HCT116 (cell line): ENCODE measurements around the gene PATE2. TPM values are rescaled to one million over a fixed set of nuclear protein-coding genes. Genes with fewer than 3 reads are reported as not detected.

ENCODE experiments used
- ATAC-seq: fragments of 200-7000 bp; cut with Tn5 transposase; 2 replicates; pipeline ENCODE4 v1.9.1; 2020; ENCODE audit warnings: mild to moderate bottlenecking, moderate library complexity
- BruUV-seq: library from RNA; stranded (reverse); fragments of 400-500 nt; replicated peaks from 2 replicates; lab custom pipeline; 2021; lab: Mats Ljungman, UMichigan
- CTCF ChIA-PET: fragments of 300-600 bp; sonication (Branson Sonifier 250); formaldehyde crosslinking; loops from one replicate; lab custom pipeline; 2021; ENCODE audit warnings: antibody characterized with exemption; lab: Charles Lee
- POLR2A ChIA-PET: fragments of 300-600, 350-600 bp; sonication (Branson Sonifier 250); formaldehyde crosslinking; loops from one replicate; lab custom pipeline; 2021; ENCODE audit warnings: antibody characterized with exemption; lab: Charles Lee
- RAD21 ChIA-PET, 2 experiments: fragments of 300-600 bp; sonication (Branson Sonifier 250); formaldehyde crosslinking; loops; one replicate each; lab custom pipeline; 2023; ENCODE audit warnings: low total read pairs in 2 of 2; ENCODE audit not compliant: uncharacterized antibody in 2 of 2, unreplicated experiment in 2 of 2, low non-redundant PET in 1 of 2; lab: Charles Lee
- DNase-seq: peaks from one replicate; pipeline ENCODE4 v3.0.0-alpha.2; 2010; ENCODE audit warnings: low read depth, low spot score
- H2AFZ ChIP-seq: fragments of 200-600 bp; shearing (Covaris generic), sonication (generic); 2 replicates; pipeline ENCODE4 v1.6.1; 2017; ENCODE audit warnings: low read depth, mixed run types, mixed read lengths, antibody characterized with exemption, low read length; ENCODE audit not compliant: poor library complexity, severe bottlenecking
- H3K27ac ChIP-seq: 2 replicates; pipeline ENCODE4 v1.5.1; 2012; ENCODE audit warnings: low read depth, low read length
- H3K27me3 ChIP-seq: fragments of 200-600 bp; sonication (generic); 2 replicates; pipeline ENCODE4 v1.6.1; 2016; ENCODE audit warnings: mixed run types, low read length, mixed read lengths; ENCODE audit not compliant: insufficient read depth
- H3K36me3 ChIP-seq, 2 experiments: fragments of 200-500 bp in 1 of 2; fragments of 200-600 bp in 1 of 2; sonication (Bioruptor generic) in 1 of 2; sonication (generic) in 1 of 2; 2 replicates each; pipeline versions ENCODE4 v1.5.1 to v1.6.1; 2014 to 2016; ENCODE audit warnings: low read length in 2 of 2, inconsistent platforms in 1 of 2, mixed read lengths in 1 of 2, mixed run types in 1 of 2; ENCODE audit not compliant: insufficient read depth in 2 of 2, control insufficient read depth in 1 of 2
- H3K4me1 ChIP-seq, 2 experiments: fragments of 200-600 bp in 1 of 2; sonication (generic) in 1 of 2; 2 replicates each; pipeline versions ENCODE4 v1.5.1 to v1.6.1; 2012 to 2017; ENCODE audit warnings: low read length in 2 of 2, inconsistent platforms in 1 of 2, mild to moderate bottlenecking in 1 of 2, mixed read lengths in 1 of 2, mixed run types in 1 of 2, moderate library complexity in 1 of 2; ENCODE audit not compliant: insufficient read depth in 2 of 2, control insufficient read depth in 1 of 2
- H3K4me2 ChIP-seq: fragments of 200-600 bp; sonication (generic); 2 replicates; pipeline ENCODE4 v1.6.1; 2017; ENCODE audit warnings: mixed run types, low read length, mixed read lengths
- H3K4me3 ChIP-seq, 2 experiments: fragments of 200-600 bp in 1 of 2; sonication (generic) in 1 of 2; replicated peaks in 1 of 2; 2 replicates each; pipeline ENCODE4 v1.5.1; 2011 to 2016; ENCODE audit warnings: low read length in 2 of 2, control low read depth in 1 of 2, low read depth in 1 of 2, mild to moderate bottlenecking in 1 of 2, mixed read lengths in 1 of 2, mixed run types in 1 of 2
- H3K79me2 ChIP-seq: fragments of 200-600 bp; sonication (generic); 2 replicates; pipeline ENCODE4 v1.6.1; 2017; ENCODE audit warnings: mild to moderate bottlenecking, mixed run types, low read length, moderate library complexity, mixed read lengths; ENCODE audit not compliant: insufficient read depth
- H3K9ac ChIP-seq: fragments of 200-600 bp; sonication (generic); 2 replicates; pipeline ENCODE4 v1.6.1; 2016; ENCODE audit warnings: low read length, mixed read lengths
- H3K9me2 ChIP-seq: fragments of 200-600 bp; sonication (generic), shearing (Covaris generic); 2 replicates; pipeline ENCODE4 v1.6.1; 2017; ENCODE audit warnings: mixed run types, mild to moderate bottlenecking, moderate library complexity; ENCODE audit not compliant: insufficient read depth
- H3K9me3 ChIP-seq, 2 experiments: fragments of 200-500 bp in 1 of 2; fragments of 200-600 bp in 1 of 2; sonication (Bioruptor generic) in 1 of 2; sonication (generic) in 1 of 2; 2 replicates each; pipeline ENCODE4 v1.6.1; 2014 to 2017; ENCODE audit warnings: low read length in 2 of 2, mixed read lengths in 2 of 2, inconsistent platforms in 1 of 2, low read depth in 1 of 2, mild to moderate bottlenecking in 1 of 2, mixed run types in 1 of 2, moderate library complexity in 1 of 2; ENCODE audit not compliant: control insufficient read depth in 1 of 2, insufficient read depth in 1 of 2
- H4K20me1 ChIP-seq: fragments of 200-600 bp; sonication (generic), shearing (Covaris generic); 2 replicates; pipeline ENCODE4 v1.6.1; 2017; ENCODE audit warnings: mixed run types, mild to moderate bottlenecking, moderate library complexity; ENCODE audit not compliant: insufficient read depth
- CBX3 ChIP-seq: IDR thresholded peaks from 2 replicates; pipeline ENCODE4 v1.6.1; 2012; ENCODE audit warnings: low read depth
- RAD21 ChIP-seq: IDR thresholded peaks from 2 replicates; pipeline ENCODE4 v1.6.1; 2012; ENCODE audit warnings: low read depth, mild to moderate bottlenecking
- REST ChIP-seq: IDR thresholded peaks from 2 replicates; pipeline ENCODE4 v1.6.1; 2012; ENCODE audit warnings: low read depth
- ZFX ChIP-seq: fragments of 450-650 bp; IDR thresholded peaks from 2 replicates; pipeline ENCODE4 v1.6.1; 2017
- intact Hi-C: fragments of 100-400 bp; cut with micrococcal nuclease; formaldehyde crosslinking; loops from 2 replicates; pipeline ENCODE4 v1.10.0; 2022
- total RNA-seq: library from RNA; stranded (reverse); gene quantifications from one replicate; pipeline ENCODE4 v1.2.1, GENCODE V29; 2021; ENCODE audit not compliant: unreplicated experiment

The PATE2 gene
- total RNA-seq, 1 experiment from 2014 or later, result not detected

- Histone ChIP-seq H3K9ac (no peak overlapping the region), H3K9me3 (peaks cover 0 to 5% of the 10 kb centered on the region in 2 experiments; a peak in 2 of 4 replicates), H3K27me3 (no peaks in the 10 kb centered on the region), H3K4me3 (no peak overlapping the region), H4K20me1 (no peaks in the 10 kb centered on the region), H3K4me1 (no peaks in the 10 kb centered on the region), H3K27ac (no peak overlapping the region), H2AFZ (no peak overlapping the region), H3K36me3 (no peaks in the 10 kb centered on the region), H3K79me2 (no peaks in the 10 kb centered on the region), H3K9me2 (no peaks in the 10 kb centered on the region), H3K4me2 (no peak overlapping the region)
- no peak for ATAC-seq
- BruUV-seq, result no TSS peak
- no peak for DNase-seq
- ChIA-PET CTCF (no interaction called here), RAD21 (no interaction called here), POLR2A (no interaction called here)
- TF ChIP-seq CBX3 (peak; percentile 21; the same call in 1 of the 2 replicates), RAD21 (no peak)
- intact Hi-C loops, result no loop called here
Measured at GRCh38 chr11:125802387-125802786, 23.8 kb upstream of the PATE2 start.

- DNase-seq, result no peak
- POLR2A ChIA-PET, result no interaction called here
- Histone ChIP-seq H3K4me3 (no peak overlapping the region), H3K27ac (no peak overlapping the region), H3K9me2 (no peaks in the 10 kb centered on the region), H3K4me2 (no peak overlapping the region), H3K79me2 (no peaks in the 10 kb centered on the region), H2AFZ (no peak overlapping the region), H3K4me1 (no peaks in the 10 kb centered on the region), H4K20me1 (no peaks in the 10 kb centered on the region), H3K9me3 (peaks cover 0 to 5% of the 10 kb centered on the region in 2 experiments; a peak in 2 of 4 replicates), H3K27me3 (no peaks in the 10 kb centered on the region), H3K36me3 (no peaks in the 10 kb centered on the region), H3K9ac (no peak overlapping the region)
- no TSS peak for BruUV-seq
- RAD21 ChIA-PET, result no interaction called here
- CTCF ChIA-PET, result no interaction called here
- no peak for ATAC-seq
- TF ChIP-seq REST (peak; percentile 10; the same call in 1 of the 2 replicates), ZFX (no peak)
- intact Hi-C loops, result no loop called here
Measured at GRCh38 chr11:125799808-125800207, 21.2 kb upstream of the PATE2 start.
